ENCODE results near the gene CDH23.

Gene CDH23

DNA sequence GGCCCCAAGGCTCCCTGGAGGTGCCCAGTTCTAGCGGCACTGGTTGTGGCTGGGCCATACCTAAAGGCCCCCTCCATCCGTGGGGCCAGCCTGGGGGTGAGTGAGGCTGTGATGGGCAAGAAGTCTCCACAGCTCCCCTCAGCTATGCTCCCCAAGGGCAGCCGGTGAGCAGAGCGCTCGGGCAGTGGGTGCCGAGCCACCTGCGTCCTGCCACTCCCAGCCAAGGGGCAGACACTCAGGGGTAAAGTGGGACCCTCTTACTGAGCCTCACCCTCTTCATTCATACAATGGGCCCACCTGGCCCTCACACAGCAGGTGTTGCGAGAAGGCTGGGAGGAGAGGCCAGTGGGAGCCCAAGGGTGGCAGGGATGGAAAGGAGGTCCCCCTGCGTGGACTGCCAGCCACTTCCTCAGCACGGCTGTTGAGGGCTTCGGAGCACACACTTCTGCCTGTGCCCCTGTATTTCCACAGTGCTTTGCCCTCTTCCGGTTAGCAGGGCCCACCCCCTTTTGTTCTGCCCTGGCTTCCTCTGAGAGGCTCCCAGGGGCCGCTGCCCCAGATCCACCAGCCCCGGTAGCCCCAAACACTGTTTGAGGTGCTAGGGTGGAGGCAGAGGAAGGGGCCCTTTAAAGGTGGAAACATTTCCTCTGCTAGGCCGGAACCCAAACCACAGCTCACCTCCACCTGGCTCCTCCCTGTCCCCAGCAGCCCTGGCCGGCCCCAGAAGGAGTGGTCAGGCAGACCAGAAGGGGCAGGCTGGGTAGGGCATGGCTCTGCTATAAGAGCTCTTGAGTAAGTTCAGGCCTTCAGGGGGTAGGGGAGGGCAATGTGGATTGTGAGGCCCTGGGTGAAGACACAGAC is 339.2 kb downstream of the CDH23 start:
- no peak for FAIRE-seq

DNA sequence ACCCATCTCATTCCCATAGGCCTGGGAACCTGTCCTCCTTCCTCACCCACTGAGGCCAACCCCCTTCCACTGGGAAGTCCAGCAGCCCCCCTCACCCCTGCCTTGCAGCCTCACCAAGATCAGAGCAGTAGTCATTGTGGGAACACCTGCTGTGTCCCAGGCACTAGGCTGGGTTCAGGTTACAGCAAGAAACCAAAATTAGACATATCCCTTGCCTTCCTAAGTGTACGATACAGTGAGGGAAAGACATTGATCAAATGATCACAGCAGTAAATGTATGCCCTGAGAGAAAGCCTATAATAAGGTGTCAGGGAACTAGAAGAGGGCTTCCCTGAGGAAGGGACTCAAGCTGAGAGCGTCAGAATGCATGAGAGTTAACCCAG is 339.8 kb downstream of the CDH23 start:
- FAIRE-seq = no peak

DNA sequence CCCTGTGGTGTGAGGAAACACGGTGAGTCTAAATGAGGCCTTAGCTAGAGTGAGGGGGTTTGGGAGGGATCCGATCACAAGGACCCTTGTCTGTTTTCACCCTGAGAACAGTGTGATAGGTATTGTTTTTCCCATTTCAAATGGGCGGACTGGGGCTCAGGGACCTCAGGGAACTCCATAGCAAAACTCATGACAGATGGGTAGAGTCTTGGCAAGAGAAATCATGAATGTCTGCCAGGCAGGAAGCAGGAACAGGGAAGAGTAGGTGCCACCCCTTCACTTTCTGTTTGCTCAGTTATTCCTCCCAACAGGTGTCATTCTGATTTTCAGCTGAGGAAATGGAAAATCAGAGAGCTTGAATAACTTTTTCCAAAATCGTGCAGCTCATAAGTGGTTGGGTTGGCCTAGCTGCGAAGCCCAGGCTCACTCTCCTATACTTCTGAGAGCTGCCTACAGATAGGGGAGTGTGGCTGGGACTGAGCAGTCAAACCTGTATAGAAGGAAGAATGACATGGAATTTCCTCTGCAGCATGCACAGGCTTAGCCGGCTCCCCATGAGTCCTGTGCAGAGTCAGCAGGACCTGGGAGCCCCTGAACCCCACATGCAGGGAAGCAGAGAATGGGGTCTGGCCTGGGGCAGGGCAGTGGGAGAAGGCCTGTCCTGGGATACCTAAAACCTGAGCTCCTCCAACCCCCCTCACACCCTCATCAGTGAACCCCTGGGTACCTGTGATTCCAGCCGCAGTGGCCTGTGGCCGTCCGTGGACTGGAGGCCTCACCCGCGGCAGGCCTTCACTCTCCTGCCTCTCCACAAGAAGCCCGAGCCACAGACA is 340.5 kb downstream of the CDH23 start:
- no peak for FAIRE-seq

DNA sequence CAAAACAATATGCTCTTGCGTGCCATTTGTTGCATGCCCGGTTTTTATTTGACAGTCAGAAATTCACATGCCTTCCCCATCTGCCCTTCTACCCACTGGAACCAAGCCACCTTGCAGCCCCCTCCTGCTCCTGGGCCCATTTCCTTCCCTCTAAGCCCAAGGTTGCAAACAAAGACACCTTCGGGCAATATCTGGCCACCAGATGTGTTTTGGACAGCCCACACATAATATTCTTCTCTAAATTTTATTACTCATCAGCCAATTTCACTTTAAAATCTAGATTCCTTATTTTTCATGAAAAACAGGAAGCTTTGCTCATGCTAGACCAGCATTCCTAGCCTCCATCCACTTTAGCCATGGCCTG is 341.1 kb downstream of the CDH23 start:
- FAIRE-seq = no peak

DNA sequence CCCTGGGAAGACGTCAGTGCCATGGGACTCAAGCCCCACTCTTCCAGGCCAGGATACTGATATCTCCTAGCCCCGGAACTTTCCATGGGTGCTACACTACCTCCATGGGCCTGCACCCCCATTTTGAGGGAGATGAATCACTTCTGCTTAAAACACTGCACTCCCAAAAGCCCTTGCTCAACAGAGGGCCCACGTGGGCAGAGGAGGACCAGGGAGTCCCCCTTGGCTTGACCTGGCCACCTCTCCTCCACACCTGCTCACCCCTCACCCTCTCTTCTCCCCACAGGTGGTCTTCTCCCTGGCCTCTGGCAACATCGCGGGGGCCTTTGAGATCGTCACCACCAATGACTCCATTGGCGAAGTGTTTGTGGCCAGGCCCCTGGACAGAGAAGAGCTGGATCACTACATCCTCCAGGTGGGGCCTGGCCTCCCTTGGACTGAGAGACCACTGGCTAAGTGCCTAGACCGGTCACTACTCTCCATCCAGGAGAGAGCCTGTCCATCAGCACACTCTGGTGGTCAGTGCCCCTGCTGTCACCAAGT is 342.7 kb downstream of the CDH23 start:
- no peak for FAIRE-seq

DNA sequence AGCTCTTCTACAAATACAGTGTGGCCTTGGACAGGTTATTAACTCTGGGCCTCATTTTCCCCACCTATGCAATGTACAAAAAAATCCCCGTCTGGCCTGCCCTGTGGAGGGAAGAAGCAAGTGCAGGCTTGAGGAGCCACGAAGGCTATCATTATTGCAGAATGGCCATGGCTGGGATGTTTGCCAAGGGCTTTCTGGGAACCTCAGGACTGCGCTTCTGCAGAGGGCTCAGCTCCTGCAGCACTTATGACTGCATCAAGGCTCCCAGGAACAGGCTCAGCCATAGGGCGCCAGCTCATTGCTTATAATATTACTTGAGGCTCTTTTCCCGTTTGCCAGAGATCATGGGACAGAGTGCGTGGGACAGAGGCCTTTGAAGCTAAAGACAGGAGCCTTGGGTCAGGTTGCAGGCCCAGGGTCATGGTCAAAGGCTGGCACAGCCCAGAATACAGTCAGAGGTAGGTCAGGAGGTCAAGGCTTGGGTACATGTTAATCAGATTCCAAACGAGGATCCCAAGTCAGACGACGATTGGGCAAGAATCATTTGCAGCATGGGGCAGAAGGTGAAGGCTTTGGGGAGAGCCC is 343.4 kb downstream of the CDH23 start:
- FAIRE-seq = no peak

DNA sequence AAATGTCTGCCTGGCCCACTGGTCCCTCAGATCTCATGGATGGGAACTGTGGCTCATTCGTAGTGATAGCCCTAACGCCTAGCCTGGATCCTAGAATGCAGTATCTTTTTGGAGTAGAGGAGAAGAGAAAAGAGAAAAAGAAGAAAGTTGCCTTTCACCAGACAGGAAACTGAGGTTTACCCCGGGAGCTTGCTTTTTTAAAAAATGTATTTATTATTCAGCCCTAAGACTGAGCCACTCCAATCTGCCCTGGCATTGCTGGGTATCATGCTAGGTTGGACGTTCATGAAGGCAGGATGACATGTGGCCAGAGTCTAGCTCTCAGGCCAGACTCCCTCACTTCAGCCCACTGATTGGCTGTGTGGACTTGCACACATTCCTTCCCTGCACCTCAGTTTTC is 344.3 kb downstream of the CDH23 start:
- no peak for FAIRE-seq

DNA sequence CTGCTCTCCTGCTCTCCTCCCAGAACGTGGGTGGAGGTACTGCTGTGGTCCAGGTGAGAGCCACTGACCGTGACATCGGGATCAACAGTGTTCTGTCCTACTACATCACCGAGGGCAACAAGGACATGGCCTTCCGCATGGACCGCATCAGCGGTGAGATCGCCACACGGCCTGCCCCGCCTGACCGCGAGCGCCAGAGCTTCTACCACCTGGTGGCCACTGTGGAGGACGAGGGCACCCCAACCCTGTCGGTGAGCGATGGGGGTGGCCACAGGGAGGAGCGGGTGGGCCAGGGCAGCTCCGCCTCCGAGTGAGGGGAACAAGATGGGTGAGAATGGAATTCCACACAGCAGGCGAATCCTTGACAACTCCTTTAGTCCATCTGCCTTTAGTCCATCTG is 345.0 kb downstream of the CDH23 start:
- FAIRE-seq = no peak

DNA sequence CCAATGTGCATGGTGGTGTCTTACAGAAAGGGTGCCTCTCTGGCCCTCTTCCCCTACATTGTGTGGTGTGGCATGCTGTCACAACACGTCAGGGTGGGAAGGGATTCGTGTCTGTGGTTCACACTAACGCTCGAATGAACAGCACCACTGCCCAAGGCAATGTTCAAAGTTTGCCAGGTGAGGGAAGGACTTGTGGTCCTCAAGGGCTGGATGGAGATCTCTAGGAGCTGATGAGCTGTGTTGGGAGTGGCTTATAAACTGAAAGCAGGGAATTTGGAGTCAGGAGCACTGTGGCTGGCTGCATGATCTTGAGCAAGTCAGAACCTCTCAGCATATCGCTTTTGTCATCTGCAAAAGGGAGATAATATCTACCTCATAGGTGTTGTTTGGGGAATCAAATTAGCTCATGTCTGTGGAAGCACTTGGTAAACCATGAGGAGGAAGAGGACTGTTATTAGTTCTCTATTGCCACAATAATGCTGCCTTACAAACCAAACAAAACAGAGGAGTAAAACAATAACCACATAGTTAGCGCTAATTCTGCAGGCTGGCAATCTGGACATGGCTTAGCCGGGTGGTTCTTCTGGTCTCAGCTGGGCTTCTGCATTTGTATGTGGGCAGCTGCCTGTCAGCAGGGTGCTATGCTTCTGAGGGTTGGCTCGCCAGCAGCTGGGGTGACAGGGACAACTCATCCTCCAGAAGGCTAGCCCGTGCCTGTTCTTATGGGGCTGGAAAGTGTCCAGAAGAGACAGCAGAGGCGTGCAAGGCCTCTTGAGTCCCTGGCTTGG is 345.8 kb downstream of the CDH23 start:
- no peak for FAIRE-seq

DNA sequence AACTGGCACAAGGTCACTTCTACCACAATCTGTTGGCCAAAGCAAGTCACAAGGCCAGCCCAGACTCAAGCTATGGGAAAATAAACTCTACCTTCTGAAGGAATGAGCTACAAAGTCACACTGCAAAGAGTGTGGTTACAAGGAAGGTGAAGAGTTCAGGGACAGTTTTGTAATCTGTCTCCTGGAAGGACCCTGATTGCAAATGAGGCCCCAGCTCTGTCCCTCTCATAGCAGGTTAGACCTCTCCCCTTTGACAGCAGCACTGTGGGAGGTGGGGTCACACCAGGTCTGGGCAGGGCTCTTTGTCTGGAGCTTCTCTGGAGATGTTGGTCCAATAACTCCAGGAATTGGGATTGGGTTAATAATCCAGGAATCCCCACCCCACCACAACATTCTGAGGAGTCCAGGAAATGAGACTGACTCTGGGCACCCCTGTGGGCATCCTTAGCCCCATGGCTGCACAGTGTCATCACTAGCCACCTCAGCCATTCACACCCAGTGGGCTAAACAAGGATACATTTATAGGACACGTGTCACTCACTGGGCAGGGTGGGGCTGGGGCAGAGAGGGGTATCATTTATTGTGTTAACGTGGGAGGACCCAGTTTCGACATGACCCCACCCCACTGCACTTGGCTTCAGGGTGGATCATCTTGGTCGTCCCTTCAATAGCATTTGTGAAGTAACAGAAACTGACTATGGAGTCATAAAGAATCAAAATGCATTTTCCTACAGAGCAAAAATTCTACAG is 346.5 kb downstream of the CDH23 start:
- FAIRE-seq = no peak

DNA sequence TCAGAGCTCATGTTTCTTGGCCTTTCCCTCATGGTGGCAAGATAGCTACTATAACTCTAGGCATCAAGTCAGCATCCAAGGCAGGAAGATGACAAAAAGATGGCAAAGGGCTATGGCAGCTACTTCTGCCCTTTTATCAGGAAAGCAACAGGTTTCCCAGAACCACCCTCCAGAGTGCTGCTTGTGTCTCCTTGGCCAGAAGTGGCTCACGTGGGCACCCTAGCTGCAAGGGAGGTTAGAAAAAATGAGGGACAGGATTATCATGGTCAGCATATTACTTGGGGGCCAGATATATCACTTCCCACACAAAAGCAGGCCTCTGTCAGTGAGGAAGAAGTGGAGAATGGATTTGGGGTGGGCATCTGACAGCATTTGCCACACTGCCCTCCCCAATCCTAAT is 347.1 kb downstream of the CDH23 start:
- no peak for FAIRE-seq

DNA sequence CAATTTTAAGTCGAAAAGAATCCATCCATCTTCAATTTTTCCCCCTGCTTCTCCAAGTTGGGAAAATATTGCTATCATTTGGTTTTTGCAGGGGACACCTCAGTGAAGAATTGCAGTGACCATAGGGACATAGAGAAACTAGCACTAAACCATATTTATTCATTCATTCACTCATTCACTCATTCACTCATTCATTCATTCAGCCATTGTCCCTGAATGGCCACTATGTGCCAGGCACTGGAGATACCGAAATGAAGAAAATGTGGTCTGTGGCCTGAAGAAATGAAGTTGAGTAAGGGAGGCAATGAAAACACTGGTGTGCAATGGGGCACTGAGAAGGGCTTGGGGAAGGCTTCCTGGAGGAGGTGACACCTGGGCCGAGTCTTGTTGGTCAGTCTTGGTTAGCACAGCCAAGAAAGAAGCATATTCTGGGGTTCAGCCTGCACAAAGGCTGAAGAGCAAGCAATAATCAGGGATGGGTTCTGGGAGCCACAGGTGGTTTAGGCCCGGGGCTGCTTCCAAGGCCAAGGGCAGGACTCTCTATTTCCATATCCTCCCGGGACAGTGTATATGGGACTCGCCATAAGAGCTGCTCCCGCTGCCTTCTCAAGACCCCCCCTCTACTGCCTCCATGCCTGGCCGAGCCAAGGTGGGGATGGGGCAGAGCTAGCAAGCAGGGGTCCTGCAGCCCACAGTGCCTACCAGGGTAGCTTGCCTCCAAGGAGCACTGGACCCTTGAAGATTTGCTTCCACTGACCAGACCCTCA is 348.4 kb downstream of the CDH23 start:
- FAIRE-seq = no peak

DNA sequence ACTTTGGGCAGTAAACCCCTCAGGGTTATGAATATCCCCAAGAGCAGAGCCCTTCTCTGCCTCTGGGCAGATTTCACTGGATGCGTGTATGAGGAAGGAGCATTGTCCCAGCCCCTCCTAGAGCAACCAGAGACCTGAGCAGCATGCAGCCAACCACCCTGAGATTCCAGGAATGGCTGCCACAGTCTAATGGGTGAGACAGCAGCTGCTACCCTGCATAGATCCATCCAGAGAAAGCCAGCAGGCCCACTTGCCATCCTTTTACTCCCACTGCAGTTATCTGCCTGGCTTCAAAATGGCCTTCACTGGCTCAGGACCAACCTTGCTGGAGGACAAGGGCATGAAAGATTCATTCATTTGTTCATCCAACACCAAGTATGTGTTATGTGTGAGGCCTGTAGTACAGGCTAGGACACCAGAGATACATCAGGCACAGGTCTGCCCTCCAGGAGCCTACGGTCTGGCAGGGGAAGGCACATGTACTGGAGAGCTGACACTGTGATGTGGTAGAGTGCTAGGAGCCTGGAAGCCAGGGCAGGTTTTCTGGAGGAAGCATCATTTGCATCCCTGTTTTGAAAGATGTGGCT is 349.0 kb downstream of the CDH23 start:
- no peak for FAIRE-seq

DNA sequence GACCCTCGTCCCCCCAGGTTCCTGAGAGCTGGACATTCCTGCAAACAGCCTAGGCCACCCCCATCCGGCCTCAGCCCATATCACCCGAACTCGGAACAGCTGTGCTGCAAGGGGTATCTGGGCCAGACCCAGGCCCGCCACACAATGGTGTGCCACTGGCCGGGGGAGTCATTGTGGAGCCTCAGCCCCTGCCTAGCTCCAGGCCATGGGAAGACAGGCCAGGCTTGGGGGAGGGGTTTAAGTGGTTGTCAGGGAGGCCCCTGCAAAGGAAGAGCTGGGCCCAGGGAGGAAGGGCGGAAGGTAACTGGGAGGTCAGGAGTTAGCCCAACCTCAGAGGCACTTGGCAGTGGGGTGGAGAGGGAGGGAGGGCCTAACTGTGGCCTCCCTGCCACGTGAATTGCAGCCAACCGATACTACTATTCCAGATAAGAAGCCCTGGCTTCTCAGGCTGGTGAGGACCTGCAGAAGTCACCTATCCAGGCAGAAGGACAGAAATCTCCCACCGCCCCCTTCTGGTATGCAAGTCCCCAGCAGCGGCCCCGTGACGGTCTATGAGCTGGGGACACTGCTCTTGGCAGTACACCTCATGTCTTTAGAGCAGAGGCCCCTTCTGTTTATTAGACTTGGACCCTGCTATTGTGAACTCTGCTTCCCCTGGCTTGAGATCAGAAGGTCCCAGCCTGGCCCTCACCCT is 349.8 kb downstream of the CDH23 start:
- no peak for FAIRE-seq

DNA sequence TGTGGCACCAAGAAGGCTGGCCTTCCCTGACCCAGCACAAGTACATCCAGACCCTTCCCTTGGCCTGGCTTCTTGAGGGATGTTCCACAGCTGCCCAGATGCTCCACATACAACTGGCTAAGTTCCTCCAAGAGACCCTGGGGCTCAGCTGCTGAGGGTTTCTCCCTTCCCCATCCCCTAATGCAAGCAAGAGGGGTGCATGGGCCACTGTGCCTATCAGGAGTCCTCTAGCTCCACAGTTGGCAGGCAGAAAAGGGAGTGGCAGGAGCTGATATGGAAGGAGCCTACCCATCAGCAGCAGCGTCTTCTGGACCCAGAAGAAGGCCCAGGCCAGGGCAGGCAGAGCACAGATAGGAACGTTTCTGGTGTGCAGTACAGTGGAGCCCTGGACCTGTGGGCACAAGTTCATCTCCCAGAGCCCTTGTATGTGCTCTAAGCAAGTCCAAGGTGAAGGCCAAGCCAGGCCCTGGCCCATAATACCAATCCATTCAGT is 350.4 kb downstream of the CDH23 start:
- FAIRE-seq = no peak

DNA sequence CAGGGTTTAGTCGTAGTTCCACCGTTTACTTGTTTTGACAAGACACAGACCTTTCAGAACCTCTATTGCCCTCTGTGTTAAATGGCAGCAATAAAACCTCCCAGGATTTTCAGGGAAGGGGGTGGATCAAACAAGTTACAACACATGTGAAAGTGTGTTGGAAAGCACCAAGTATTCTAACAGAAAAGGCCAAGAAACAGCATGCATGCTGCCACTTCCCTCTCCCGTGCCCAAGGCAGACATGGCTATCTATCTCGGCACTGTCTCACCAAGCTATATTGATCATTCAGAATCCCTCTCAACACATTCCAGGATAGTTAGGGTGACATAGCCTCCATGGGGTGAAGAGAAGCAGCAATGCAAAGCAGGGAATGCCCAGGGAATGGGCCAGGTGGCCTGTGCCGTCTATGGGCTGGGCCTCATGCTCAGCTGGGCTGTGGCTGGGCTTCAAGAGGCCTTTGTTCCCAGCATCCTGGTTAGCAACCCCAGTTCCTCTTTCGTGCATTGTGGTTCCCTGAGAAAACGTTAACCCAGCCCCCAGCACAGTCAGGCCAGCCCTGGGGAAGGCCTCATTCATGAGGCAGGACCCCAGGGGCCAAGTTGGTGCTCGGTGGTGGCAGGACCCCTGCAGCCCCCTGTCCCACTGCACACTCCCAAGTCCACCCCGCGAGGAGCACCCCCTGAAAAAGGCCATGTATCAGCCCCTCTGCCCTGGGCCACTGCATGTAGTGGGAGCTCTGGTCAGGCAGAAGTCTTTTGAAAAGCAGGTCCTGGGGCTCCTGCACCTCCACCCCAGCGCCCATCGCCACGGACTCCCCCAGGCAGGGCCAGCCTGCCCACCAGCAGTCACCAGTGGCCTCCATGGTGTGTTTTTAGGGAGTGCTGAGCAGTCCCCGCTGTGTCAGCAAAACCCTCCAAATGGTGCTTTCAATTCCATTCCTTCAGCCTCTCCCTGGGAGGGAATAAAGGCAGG is 351.1 kb downstream of the CDH23 start:
- no peak for FAIRE-seq

DNA sequence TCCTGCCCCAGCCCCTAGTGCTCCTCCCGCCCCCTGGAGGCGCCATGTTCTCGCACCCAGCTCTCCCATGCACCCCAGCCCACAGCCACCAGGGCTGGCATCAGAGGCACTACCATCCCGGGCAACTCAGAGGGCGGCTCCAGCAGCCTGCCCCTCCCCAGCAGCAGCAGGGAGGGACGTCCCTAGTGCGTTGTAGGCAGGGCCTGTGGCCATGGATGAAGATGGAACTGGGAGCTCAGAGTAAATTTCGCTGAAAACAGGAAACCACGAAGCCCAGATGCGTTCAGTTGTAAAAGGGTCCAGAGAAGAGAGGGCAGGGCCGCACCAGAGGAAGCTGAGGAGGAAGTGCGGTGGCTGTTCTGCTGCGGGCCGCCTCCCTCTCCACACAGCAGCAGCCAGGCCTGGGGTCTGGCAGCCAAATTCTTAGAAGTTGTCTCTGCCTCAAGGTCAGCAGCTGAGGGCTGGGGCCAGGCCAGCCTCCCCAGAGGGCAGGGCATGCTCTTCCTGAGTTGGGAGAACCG is 352.0 kb downstream of the CDH23 start:
- FAIRE-seq = no peak

DNA sequence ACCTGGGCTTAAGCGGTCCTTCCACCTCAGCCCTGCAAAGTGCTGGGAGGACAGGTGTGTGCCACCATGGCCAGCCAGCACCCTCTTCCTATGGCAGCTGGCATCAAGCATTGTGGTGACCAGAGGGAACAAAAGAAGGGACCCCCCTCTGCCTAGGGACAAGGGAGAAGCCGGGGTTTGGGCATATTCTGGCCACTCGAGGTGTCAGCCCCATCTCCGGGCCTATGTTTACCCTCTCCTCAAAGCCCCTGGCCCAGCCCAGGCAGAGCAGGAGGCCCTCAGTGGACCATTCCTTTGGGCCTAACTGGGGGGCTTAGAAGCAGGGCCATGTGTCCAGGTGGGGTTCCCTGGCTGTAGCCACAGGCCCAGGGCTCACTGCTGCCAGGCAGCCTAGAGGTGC is 352.7 kb downstream of the CDH23 start:
- FAIRE-seq = no peak
